ENCODE data around the gene CISH.

Gene CISH

GRCh38 chr3:50587373-50587772 lies 24.2 kb downstream of the CISH start:
- no peaks in the 10 kb centered on the region for H3K36me3 ChIP-seq (ENCODE audit: insufficient read depth)
- H3K9ac ChIP-seq = no peak overlapping the region
- peaks cover 11% of the 10 kb centered on the region for H3K4me1 ChIP-seq (ENCODE audit: low read depth, poor library complexity, severe bottlenecking)
- H3K27ac ChIP-seq = no peak overlapping the region
- no peaks in the 10 kb centered on the region for H3K27me3 ChIP-seq (ENCODE audit: insufficient read depth, low read depth)
- TF ChIP-seq, protein P1, sequence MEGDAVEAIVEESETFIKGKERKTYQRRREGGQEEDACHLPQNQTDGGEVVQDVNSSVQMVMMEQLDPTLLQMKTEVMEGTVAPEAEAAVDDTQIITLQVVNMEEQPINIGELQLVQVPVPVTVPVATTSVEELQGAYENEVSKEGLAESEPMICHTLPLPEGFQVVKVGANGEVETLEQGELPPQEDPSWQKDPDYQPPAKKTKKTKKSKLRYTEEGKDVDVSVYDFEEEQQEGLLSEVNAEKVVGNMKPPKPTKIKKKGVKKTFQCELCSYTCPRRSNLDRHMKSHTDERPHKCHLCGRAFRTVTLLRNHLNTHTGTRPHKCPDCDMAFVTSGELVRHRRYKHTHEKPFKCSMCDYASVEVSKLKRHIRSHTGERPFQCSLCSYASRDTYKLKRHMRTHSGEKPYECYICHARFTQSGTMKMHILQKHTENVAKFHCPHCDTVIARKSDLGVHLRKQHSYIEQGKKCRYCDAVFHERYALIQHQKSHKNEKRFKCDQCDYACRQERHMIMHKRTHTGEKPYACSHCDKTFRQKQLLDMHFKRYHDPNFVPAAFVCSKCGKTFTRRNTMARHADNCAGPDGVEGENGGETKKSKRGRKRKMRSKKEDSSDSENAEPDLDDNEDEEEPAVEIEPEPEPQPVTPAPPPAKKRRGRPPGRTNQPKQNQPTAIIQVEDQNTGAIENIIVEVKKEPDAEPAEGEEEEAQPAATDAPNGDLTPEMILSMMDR (conservative IDR thresholded peaks at IDR 0.05; ENCODE audit: low read depth, low read length) = no peak
- no peaks in the 10 kb centered on the region for H4K20me1 ChIP-seq (ENCODE audit: insufficient read depth)
- H3K4me2 ChIP-seq = no peak overlapping the region
- H3K4me3 ChIP-seq (IDR thresholded peaks at IDR 0.05; ENCODE audit: insufficient read depth, low read depth, low read length) = no peak overlapping the region
- no peaks in the 10 kb centered on the region for H3K79me2 ChIP-seq (ENCODE audit: insufficient read depth, low read depth)
- no peak overlapping the region for H2AFZ ChIP-seq (ENCODE audit: low read depth)

GRCh38 chr3:50586763-50587070 lies 24.9 kb downstream of the CISH start:
- Histone ChIP-seq H2AFZ (ENCODE audit: low read depth) (no peak overlapping the region), H3K27ac (no peak overlapping the region), H4K20me1 (ENCODE audit: insufficient read depth) (no peaks in the 10 kb centered on the region), H3K9ac (no peak overlapping the region), H3K4me1 (ENCODE audit: low read depth, poor library complexity, severe bottlenecking) (peaks cover 11% of the 10 kb centered on the region), H3K36me3 (ENCODE audit: insufficient read depth) (no peaks in the 10 kb centered on the region), H3K27me3 (ENCODE audit: insufficient read depth, low read depth) (no peaks in the 10 kb centered on the region), H3K79me2 (ENCODE audit: insufficient read depth, low read depth) (no peaks in the 10 kb centered on the region), H3K4me2 (no peak overlapping the region), H3K4me3 (IDR thresholded peaks at IDR 0.05; ENCODE audit: insufficient read depth, low read depth, low read length) (no peak overlapping the region)
- TF ChIP-seq, protein P1 (conservative IDR thresholded peaks at IDR 0.05; ENCODE audit: low read depth, low read length) = no peak

- no peak overlapping the region for H3K27ac ChIP-seq
- no peaks in the 10 kb centered on the region for H3K27me3 ChIP-seq (ENCODE audit: insufficient read depth, low read depth)
- peaks cover 11% of the 10 kb centered on the region for H3K4me1 ChIP-seq (ENCODE audit: low read depth, poor library complexity, severe bottlenecking)
- H3K4me2 ChIP-seq = no peak overlapping the region
- H4K20me1 ChIP-seq (ENCODE audit: insufficient read depth) = no peaks in the 10 kb centered on the region
- H3K4me3 ChIP-seq (IDR thresholded peaks at IDR 0.05; ENCODE audit: insufficient read depth, low read depth, low read length) = no peak overlapping the region
- H3K9ac ChIP-seq = no peak overlapping the region
- H3K79me2 ChIP-seq (ENCODE audit: insufficient read depth, low read depth) = no peaks in the 10 kb centered on the region
- TF ChIP-seq, protein P1 (conservative IDR thresholded peaks at IDR 0.05; ENCODE audit: low read depth, low read length) = no peak
- no peak overlapping the region for H2AFZ ChIP-seq (ENCODE audit: low read depth)
- H3K36me3 ChIP-seq (ENCODE audit: insufficient read depth) = no peaks in the 10 kb centered on the region
These were observed 25.4 kb downstream of the CISH start for GRCh38 chr3:50585919-50586762.

DNA sequence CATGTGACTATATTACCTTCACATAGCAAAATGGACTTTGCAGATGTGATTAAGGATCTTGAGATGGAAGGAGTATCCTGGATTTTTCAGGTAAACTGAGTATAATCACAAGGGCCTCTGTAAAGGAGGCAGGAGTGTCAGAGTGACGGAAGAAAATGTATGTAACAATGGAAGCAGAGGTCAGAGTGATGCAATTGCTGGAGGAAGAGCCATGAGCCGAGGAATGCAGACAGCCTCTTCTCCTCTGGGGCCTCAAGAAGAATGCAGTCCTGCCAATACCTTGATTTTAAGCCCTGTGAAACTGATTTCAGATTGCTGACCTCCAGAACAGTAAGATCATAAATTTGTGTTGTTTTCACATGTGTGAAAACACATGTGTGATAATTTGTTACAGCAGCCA lies 27.2 kb downstream of the CISH start:
- no peaks in the 10 kb centered on the region for H4K20me1 ChIP-seq (ENCODE audit: insufficient read depth)
- TF ChIP-seq, protein P1 (conservative IDR thresholded peaks at IDR 0.05; ENCODE audit: low read depth, low read length) = no peak
- H3K4me1 ChIP-seq (ENCODE audit: low read depth, poor library complexity, severe bottlenecking) = peaks cover 11% of the 10 kb centered on the region
- H3K79me2 ChIP-seq (ENCODE audit: insufficient read depth, low read depth) = no peaks in the 10 kb centered on the region
- no peak overlapping the region for H3K27ac ChIP-seq
- H3K36me3 ChIP-seq (ENCODE audit: insufficient read depth) = no peaks in the 10 kb centered on the region
- H2AFZ ChIP-seq (ENCODE audit: low read depth) = no peak overlapping the region
- H3K27me3 ChIP-seq (ENCODE audit: insufficient read depth, low read depth) = no peaks in the 10 kb centered on the region
- H3K4me2 ChIP-seq = no peak overlapping the region
- H3K4me3 ChIP-seq (IDR thresholded peaks at IDR 0.05; ENCODE audit: insufficient read depth, low read depth, low read length) = no peak overlapping the region
- no peak overlapping the region for H3K9ac ChIP-seq
